GM18520 (cell line): ENCODE measurements around the gene UEVLD.
A peak's percentile ranks its signal among the peaks of the same experiment; 100 is the strongest.

ENCODE experiments used
- ATAC-seq: cut with Tn5 transposase; IDR thresholded peaks from one replicate; pipeline ENCODE4 v1.9.1; 2021; ENCODE audit not compliant: unreplicated experiment

Gene UEVLD

DNA sequence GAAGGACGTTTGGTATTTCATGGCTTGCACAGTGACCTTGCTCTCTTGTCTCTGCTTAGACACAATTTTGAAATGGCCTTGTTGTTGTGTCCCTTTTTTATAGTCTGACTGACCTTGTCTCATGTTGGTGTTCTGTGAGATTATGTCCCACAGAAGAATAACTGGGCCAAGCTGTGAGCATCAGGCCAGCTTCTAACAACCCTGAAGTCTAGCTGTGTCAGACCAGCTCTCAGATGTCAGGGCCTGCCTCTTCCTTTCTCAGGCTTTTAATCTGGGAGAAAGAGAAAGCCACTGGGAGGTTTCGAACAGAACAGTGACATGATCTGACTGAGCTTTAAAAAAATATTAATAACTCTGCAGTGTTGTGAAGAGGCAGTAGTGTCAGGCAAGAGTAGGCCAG lies 2.0 kb upstream of the UEVLD start:
- no peak for ATAC-seq

DNA sequence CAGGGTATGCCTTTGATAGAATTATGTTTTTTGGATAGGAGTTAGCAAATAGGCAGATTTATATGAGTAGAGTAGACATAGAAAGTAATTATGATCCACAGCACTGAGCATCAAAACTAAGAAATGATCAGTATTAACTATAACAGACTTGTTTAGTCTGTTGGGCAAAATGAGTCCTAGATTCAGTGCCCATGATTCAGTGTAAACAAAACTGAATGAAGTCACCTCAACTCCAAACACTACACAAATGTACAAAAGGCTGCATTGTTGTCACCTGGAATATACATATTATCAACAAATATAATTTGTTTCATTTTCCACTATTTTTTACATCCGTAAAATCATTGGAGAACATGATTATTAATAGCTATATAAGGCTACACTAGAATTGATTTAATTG lies 6.7 kb downstream of the UEVLD start:
- ATAC-seq: no peak

DNA sequence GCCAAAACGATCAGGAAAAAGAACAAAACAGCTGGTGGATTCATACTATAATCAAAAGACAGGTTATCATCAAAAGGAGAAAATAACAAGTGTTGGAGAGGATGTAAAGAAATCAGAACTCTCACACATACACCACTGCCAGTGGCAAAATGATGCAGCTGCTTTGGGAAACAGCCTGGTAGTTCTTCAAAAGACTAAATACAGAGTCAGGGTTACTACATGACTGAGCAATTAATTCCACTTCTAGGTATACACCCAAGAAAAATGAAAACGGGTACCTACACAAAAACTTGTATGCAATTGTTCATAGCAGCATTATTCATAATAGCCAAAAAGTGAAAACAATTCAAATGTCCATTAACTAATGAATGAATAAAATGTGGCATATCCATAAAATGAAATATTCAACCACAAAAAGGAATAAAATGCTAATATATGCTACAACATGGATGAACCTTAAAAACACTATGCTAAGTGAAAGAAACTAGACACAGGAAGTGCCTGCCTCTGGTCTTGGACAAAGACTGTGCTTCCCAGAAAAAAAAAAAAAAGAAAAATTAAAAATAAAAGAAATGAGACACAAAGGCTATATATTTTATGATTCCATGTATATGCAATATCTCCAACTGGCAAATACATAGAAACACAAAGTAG lies 8.3 kb downstream of the UEVLD start:
- no peak for ATAC-seq

- no peak for ATAC-seq
Measured at GRCh38 chr11:18578975-18579598, 9.4 kb downstream of the UEVLD start.

DNA sequence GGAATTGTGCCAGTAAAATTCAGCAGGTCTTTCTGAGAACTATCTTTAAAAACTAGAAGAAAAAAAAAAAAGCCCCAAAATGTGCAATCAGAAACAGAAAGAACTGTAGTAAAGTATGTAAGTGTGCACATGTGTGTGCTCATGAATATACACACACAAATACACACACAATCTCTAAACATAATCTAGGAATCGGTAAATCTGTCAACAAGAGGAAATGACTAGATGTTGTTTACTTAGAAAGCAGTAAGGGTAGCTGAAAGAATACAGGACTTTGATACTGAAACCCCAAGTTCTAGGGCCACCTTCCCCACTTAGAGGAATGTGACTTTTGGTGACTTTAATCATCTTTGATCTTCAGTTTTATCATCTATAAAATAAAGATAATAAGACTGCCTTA lies 13.2 kb downstream of the UEVLD start:
- ATAC-seq: no peak

GRCh38 chr11:18567081-18567480 lies 21.5 kb downstream of the UEVLD start:
- ATAC-seq: no peak

DNA sequence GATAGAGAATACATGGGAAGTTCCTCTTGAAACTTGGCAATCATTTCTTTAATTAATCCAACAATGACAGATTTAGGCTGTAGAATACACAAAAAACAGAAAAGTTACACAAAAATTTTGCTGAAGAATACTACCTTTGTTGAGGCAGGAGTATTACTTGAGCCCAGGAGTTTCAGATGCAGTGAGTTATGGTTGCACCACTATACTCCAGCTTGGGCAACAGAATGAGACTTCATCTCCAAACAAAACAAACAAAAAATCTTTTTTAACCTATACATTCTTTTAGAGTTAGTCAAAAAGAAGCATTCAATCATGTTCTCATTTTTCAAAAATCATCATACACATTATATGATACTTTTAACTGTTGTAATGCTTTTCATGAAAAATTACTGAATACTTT lies 22.1 kb downstream of the UEVLD start:
- ATAC-seq: no peak

GRCh38 chr11:18564149-18564548 lies 24.4 kb downstream of the UEVLD start:
- no peak for ATAC-seq

DNA sequence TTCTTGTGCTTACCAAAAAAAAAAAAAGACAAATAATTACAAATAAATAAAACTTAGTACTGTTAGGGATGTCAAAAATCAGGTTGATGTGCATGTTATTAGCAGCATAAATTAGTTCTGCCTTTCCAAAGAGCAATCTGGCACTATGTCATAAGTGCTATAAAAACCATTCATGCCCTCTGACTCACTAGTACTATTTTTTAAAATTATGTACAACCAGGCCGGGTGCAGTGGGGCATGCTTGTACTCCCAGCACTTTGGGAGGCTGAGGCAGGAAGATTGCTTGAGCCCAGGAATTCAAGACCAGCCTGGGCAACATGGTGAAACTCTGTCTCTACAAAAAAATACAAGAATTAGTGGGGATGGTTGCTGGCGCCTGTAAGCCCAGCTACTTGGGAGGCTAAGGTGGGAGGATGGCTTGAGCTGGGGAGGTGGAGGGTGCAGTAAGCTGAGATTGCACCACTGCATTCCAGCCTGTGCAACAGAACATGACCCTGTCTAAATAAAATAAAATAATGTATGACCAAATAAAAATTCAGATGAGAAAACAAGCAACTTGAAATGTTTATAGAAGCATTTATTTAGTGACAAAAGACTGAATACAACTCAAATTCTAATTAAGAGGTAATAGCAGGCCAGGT lies 25.3 kb downstream of the UEVLD start:
- no peak for ATAC-seq

DNA sequence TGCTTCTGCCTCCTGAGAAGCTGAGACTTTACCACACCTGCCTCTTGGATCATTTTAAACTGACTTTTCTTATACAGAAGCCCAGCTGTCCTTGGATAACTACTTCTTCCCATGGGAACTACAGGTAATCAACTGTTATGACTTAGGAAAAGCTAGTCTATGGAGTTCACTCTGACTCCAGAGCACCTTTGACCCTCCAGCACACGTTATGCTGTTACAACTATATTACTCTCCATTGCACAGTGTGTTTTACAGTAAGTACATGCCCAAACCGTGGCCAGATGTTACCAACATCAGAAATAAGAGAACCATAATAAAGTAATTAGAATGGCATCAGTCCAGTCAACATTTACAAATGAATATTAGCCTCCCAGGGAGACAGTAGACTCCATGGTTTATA lies 40.5 kb downstream of the UEVLD start:
- no peak for ATAC-seq

DNA sequence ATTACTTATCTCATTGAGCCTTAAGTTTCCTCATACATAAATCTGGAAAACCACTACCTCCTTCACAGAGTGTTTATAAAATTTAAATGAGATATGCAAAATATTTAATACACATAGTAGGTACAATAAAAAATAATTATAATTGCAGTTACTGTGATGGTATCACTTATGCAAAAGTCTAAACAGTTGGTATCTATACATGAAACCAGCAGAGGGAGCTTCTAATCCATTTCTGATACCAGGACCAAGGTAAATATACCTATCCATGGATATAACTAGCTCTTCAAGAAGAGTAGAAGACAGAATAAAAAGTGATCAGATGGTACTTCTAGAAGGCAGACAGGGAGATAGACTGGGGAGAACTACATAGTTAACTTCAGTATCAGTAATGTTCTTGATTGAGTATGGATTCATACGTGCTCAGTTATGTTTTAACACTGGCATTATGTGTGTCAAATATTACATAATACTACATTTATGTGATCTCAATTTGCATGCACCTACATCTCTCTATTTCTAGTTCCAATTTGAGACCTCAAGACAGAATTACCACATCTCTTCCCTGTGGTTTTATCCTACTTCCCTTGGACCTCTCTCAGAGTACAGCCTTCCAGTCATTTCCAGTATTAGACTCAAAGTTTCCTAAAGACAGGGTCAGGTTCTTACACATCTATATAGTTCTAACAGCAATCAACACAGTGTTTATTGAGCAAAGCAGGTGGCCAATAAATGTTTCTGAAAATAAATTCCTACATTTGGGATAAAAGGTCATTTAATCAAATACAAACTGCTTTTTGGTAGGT lies 48.1 kb downstream of the UEVLD start:
- ATAC-seq: no peak

DNA sequence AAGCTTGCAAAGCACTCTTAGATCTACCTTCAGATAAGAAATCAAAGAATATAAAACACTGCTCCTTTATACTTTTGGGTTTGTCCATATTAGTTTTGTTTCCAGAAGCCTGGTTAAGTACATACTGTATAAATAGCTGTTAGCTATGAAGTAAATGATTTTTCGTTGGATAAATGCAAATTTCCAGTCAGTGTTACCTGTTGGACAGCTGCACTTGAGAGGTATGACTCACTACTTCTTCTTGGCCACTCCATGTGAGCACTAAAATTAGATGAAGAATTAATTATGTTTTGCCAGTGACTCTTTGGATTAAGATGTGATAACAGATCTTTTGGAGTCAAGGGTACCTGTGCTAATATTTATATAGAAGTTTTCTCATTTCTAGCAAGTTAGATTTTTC lies 52.3 kb downstream of the UEVLD start:
- ATAC-seq: no peak

GRCh38 chr11:18534245-18534644 lies 54.3 kb downstream of the UEVLD start:
- ATAC-seq: no peak

- no peak for ATAC-seq
Measured at GRCh38 chr11:18533365-18533764, 55.2 kb downstream of the UEVLD start.

GRCh38 chr11:18527512-18527911 lies 61.0 kb downstream of the UEVLD start:
- ATAC-seq: no peak

DNA sequence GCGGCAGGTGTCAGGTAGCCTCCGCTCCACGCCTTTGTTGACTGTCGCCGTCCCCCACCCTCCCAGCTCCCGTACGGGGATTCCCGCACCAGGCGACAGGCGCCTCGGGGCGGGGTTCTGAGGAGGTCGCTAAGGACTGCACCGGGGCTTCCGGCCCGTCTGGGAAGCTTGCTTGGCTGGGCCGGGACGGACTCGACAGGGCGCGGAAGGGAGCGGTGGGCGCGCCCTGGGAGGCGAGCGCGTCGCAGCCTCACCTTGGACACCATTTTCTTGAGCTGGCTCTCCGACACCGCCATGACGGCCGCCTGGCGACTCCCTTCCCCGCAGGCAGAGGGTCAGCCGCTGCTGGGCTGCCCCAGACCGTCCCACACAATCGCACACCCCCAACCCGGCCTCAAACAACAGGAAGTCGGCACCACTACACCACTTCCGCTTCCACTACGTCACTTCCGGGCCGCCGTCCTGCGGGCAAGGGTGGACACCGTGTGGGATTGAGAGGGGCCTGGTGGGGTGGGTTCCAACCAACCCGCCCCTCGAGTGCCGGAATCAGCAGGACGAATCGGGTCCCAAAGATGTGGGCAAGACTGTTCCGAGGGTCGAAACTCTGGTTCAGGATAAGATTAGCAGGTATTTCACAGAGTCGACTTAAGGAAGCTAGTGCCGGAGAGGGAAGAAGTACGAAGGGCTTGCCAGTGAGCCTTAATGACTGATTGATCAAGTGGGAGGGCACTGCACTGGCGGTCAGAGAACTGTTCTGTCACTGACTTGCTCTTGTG lies 61.8 kb downstream of the UEVLD start, which contains the start of gene TSG101:
Gene TSG101, minus strand, starts transcription at position 422 of the 776 bp plus-strand sequence. Its CDS starts 126 bp downstream, at position 296.
- peak; percentile 79 for ATAC-seq

- ATAC-seq: no peak
Measured at GRCh38 chr11:18526130-18526520, 62.4 kb downstream of the UEVLD start.

- no peak for ATAC-seq
Measured at GRCh38 chr11:18524248-18524647, 64.3 kb downstream of the UEVLD start.

DNA sequence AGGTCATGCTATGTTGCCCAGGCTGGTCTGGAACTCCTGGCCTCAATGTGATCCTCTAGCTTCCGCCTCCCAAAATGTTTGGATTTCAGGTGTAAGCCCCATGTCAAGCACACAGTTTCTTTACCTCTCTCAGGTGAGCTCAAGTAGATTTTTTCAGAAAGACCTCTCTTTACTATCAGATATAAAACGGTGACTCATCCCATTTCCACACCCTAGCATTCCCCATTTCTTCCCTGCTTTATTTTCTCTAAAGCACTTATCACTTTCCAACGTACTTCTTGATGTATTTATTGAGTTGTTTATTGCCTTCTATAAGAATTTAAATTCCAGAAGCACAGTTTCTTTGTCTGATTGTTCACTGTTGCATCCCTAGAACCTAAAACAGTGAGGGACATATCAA lies 65.5 kb downstream of the UEVLD start:
- no peak for ATAC-seq

DNA sequence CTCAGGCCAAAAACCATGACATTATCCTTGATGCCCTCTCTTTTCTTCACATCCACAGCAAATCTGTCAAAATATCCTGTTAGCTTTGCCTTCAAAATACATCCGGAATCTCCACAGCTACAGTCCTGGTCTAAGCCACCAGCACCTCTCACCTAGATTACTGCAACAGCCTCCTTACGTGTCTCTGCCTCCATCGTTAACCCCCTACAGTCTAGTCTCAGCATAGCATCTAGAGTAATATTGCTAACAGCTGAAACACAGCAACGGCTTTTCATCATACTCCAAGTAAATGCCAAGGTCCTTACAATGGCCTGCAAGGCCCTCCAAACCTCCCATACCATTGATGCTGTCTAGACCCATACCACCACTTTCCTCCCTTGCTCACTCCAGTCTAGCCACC lies 66.1 kb downstream of the UEVLD start:
- no peak for ATAC-seq

DNA sequence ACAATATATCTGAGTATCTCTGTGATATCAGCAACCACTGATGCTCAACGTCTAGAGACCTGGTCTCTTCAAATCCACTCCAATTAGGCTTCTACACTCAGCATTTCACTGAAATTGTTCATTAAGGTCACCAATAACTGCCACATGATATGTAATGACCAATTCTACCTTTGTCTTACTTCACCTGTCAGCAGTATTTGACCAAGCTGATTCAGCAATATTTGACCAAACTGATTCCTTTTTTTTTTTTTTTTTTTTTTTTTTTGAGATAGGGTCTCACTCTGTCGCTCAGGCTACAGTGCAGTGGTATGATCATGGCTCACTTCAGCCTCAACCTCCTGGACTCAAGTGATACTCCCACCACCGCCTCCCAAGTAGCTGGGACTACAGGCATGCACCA lies 67.4 kb downstream of the UEVLD start:
- no peak for ATAC-seq
